Thyroid gland (tissue), 4 donors: ENCODE measurements around the gene RBMS1. TPM values are rescaled to one million over a fixed set of nuclear protein-coding genes. Genes with fewer than 3 reads are reported as not detected.

Source experiments
- DNase-seq, 2 donors: peaks; one replicate each; pipeline ENCODE4 v3.0.0-alpha.2; 2019
- H3K27ac ChIP-seq, 3 donors: fragments of 200-600 bp; sonication (generic); 1 replicate in 2 of 3; 2 replicates in 1 of 3; pipeline ENCODE4 v1.5.1; 2016 to 2019; ENCODE audit warnings: mild to moderate bottlenecking in 1 of 3, moderate library complexity in 1 of 3
- H3K27me3 ChIP-seq: fragments of 200-600 bp; sonication (generic); one replicate; pipeline ENCODE4 v1.5.1; 2019
- H3K36me3 ChIP-seq, 2 donors: fragments of 200-600 bp; sonication (generic); one replicate each; pipeline ENCODE4 v1.5.1; 2016 to 2019
- H3K4me1 ChIP-seq, 2 donors: fragments of 200-600 bp; sonication (generic); one replicate each; pipeline ENCODE4 v1.5.1; 2017 to 2019
- H3K4me3 ChIP-seq, 3 donors: fragments of 200-600 bp; sonication (generic); replicated peaks in 1 of 3; 1 replicate in 2 of 3; 2 replicates in 1 of 3; pipeline ENCODE4 v1.5.1; 2016; ENCODE audit warnings: mild to moderate bottlenecking in 1 of 3
- H3K9me3 ChIP-seq: fragments of 200-600 bp; sonication (generic); one replicate; pipeline ENCODE4 v1.5.1; 2017
- CTCF ChIP-seq, 6 experiments: fragments of 200-600 bp in 3 of 6; fragments of 450-650 bp in 3 of 6; sonication (generic) in 3 of 6; IDR thresholded peaks; one replicate each; pipeline ENCODE4 v1.5.1; 2016 to 2019; ENCODE audit warnings: antibody characterized with exemption in 6 of 6, mild to moderate bottlenecking in 2 of 6, inconsistent platforms in 1 of 6, moderate library complexity in 1 of 6
- POLR2A ChIP-seq, 2 donors: fragments of 450-650 bp; IDR thresholded peaks; one replicate each; pipeline ENCODE4 v1.6.1; 2017; ENCODE audit warnings: antibody characterized with exemption in 2 of 2, mild to moderate bottlenecking in 2 of 2, moderate library complexity in 1 of 2
- WGBS, 2 donors: methylation state at CpG; one replicate each; pipeline ENCODE4 v1.1.5; 2017; 5-methylcytosine and 5-hydroxymethylcytosine counted together
- intact Hi-C: fragments of 100-400 bp; cut with DNase I; formaldehyde crosslinking; loops from one replicate; pipeline ENCODE4 v1.15.1; 2023
- total RNA-seq, 4 donors: library from RNA; depleted of rRNA; stranded (reverse); fragments of >200 nt; gene quantifications; one replicate each; pipeline ENCODE4 v1.2.3, GENCODE V29; 2016

Gene RBMS1
- total RNA-seq, 4 donors from 2014 or later = 50.9 to 80.1 (median 69.0) TPM

GRCh38 chr2:160517731-160518130, 24.1 kb upstream of the RBMS1 start:
- no peak for DNase-seq
- no peaks in the 10 kb centered on the region for H3K9me3 ChIP-seq
- H3K4me3 ChIP-seq = no peak overlapping the region
- no peaks in the 10 kb centered on the region for H3K27me3 ChIP-seq
- 83 to 90% methylated on average over 2 of the region's 2 CpGs for WGBS, 2 donors
- no peaks in the 10 kb centered on the region for H3K36me3 ChIP-seq
- TF ChIP-seq POLR2A (IDR thresholded peaks at IDR 0.05) (no peak), CTCF (IDR thresholded peaks at IDR 0.05) (no peak)
- no peak overlapping the region for H3K27ac ChIP-seq
- intact Hi-C loops = no loop called here
- peaks cover 4 to 6% of the 10 kb centered on the region in 2 donors for H3K4me1 ChIP-seq

GRCh38 chr2:160516547-160517365, 23.1 kb upstream of the RBMS1 start:
- intact Hi-C loops = no loop called here
- H3K27me3 ChIP-seq = no peaks in the 10 kb centered on the region
- H3K27ac ChIP-seq = no peak overlapping the region
- peaks cover 4 to 6% of the 10 kb centered on the region in 2 donors for H3K4me1 ChIP-seq
- TF ChIP-seq POLR2A (IDR thresholded peaks at IDR 0.05) (no peak), CTCF (IDR thresholded peaks at IDR 0.05) (no peak)
- H3K36me3 ChIP-seq = no peaks in the 10 kb centered on the region
- H3K4me3 ChIP-seq = no peak overlapping the region
- peak; percentile 9 to 29 for DNase-seq
- no peaks in the 10 kb centered on the region for H3K9me3 ChIP-seq
- 55 to 57% methylated on average over 10 of the region's 10 CpGs for WGBS, 2 donors

GRCh38 chr2:160515120-160515519, 21.5 kb upstream of the RBMS1 start:
- no peaks in the 10 kb centered on the region for H3K9me3 ChIP-seq
- H3K27ac ChIP-seq = no peak overlapping the region
- H3K36me3 ChIP-seq = no peaks in the 10 kb centered on the region
- TF ChIP-seq CTCF (IDR thresholded peaks at IDR 0.05) = no peak
- TF ChIP-seq POLR2A (IDR thresholded peaks at IDR 0.05) = no peak
- peaks cover 10 to 16% of the 10 kb centered on the region in 2 donors for H3K4me1 ChIP-seq
- H3K27me3 ChIP-seq = no peaks in the 10 kb centered on the region
- no peak overlapping the region for H3K4me3 ChIP-seq
- DNase-seq = no peak
- intact Hi-C loops = no loop called here
- 60 to 67% methylated on average over 1 of the region's 1 CpG for WGBS, 2 donors

- H3K4me1 ChIP-seq = peaks cover 10 to 16% of the 10 kb centered on the region in 2 donors
- intact Hi-C loops = no loop called here
- DNase-seq = no peak
- H3K4me3 ChIP-seq = no peak overlapping the region
- WGBS, 2 donors = 85 to 90% methylated on average over 4 of the region's 4 CpGs
- no peaks in the 10 kb centered on the region for H3K9me3 ChIP-seq
- TF ChIP-seq POLR2A (IDR thresholded peaks at IDR 0.05) (no peak), CTCF (IDR thresholded peaks at IDR 0.05) (no peak)
- H3K27me3 ChIP-seq = no peaks in the 10 kb centered on the region
- H3K36me3 ChIP-seq = no peaks in the 10 kb centered on the region
- no peak overlapping the region for H3K27ac ChIP-seq
Observed at GRCh38 chr2:160513120-160513519, 19.5 kb upstream of the RBMS1 start.

GRCh38 chr2:160512491-160512890, 18.9 kb upstream of the RBMS1 start:
- WGBS, 2 donors = 83 to 92% methylated on average over 4 of the region's 4 CpGs
- DNase-seq = no peak
- intact Hi-C loops = no loop called here
- Histone ChIP-seq H3K4me3 (no peak overlapping the region), H3K9me3 (no peaks in the 10 kb centered on the region), H3K27ac (no peak overlapping the region), H3K36me3 (no peaks in the 10 kb centered on the region), H3K27me3 (no peaks in the 10 kb centered on the region), H3K4me1 (peaks cover 10 to 16% of the 10 kb centered on the region in 2 donors)
- TF ChIP-seq POLR2A (IDR thresholded peaks at IDR 0.05) (no peak), CTCF (IDR thresholded peaks at IDR 0.05) (no peak)
